Esophagus squamous epithelium (tissue), 5 donors: ENCODE measurements around the gene ANKFY1. TPM values are rescaled to one million over a fixed set of nuclear protein-coding genes. Genes with fewer than 3 reads are reported as not detected.

ENCODE experiments used
- DNase-seq: peaks from one replicate; lab custom pipeline; 2025; lab: John Stamatoyannopoulos, UW
- H3K27ac ChIP-seq, 4 donors: fragments of 200-600 bp; sonication (generic); one replicate each; pipeline ENCODE4 v1.5.1; 2016 to 2019; ENCODE audit warnings: mild to moderate bottlenecking in 1 of 4
- H3K27me3 ChIP-seq, 4 donors: fragments of 200-600 bp; sonication (generic); 1 replicate in 3 of 4; 2 replicates in 1 of 4; pipeline versions ENCODE4 v1.5.1 to v1.6.0; 2017 to 2021; ENCODE audit warnings: antibody characterized with exemption in 1 of 4
- H3K36me3 ChIP-seq, 3 donors: fragments of 200-600 bp; sonication (generic); one replicate each; pipeline ENCODE4 v1.5.1; 2016 to 2019
- H3K4me1 ChIP-seq, 3 donors: fragments of 200-600 bp; sonication (generic); one replicate each; pipeline ENCODE4 v1.5.1; 2017 to 2019
- H3K4me3 ChIP-seq, 4 donors: fragments of 200-600 bp; sonication (generic); 1 replicate in 3 of 4; 2 replicates in 1 of 4; pipeline ENCODE4 v1.5.1; 2016 to 2019; ENCODE audit warnings: mild to moderate bottlenecking in 2 of 4, moderate library complexity in 1 of 4
- H3K9me3 ChIP-seq, 3 donors: fragments of 200-600 bp; sonication (generic); one replicate each; pipeline ENCODE4 v1.5.1; 2016 to 2019
- POLR2A ChIP-seq, 4 donors: fragments of 450-650 bp; IDR thresholded peaks; one replicate each; pipeline ENCODE4 v1.6.1; 2017; ENCODE audit warnings: antibody characterized with exemption in 4 of 4, mild to moderate bottlenecking in 4 of 4, moderate library complexity in 3 of 4
- WGBS, 2 donors: methylation state at CpG; one replicate each; pipeline ENCODE4 v1.1.5; 2018; 5-methylcytosine and 5-hydroxymethylcytosine counted together
- intact Hi-C: fragments of 100-400 bp; cut with DNase I; formaldehyde crosslinking; loops from one replicate; pipeline ENCODE4 v1.15.0; 2022
- total RNA-seq, 4 donors: library from RNA; depleted of rRNA; stranded (reverse); fragments of >200 nt; gene quantifications; one replicate each; pipeline ENCODE4 v1.1.0, GENCODE V29; 2016
- TF ChIP-seq, protein P1 (sequence below), 6 experiments: fragments of 450-650 bp in 4 of 6; fragments of 200-600 bp in 2 of 6; sonication (generic) in 2 of 6; IDR thresholded peaks; one replicate each; pipeline ENCODE4 v1.5.1; 2016 to 2019; ENCODE audit warnings: antibody characterized with exemption in 6 of 6, mild to moderate bottlenecking in 4 of 6, moderate library complexity in 4 of 6
- donor health status: DM: yes; HTN: yes; CAD: no.

Gene ANKFY1
- total RNA-seq, 4 donors from 2014 or later: 21.0 to 34.7 (median 26.4) TPM

DNA sequence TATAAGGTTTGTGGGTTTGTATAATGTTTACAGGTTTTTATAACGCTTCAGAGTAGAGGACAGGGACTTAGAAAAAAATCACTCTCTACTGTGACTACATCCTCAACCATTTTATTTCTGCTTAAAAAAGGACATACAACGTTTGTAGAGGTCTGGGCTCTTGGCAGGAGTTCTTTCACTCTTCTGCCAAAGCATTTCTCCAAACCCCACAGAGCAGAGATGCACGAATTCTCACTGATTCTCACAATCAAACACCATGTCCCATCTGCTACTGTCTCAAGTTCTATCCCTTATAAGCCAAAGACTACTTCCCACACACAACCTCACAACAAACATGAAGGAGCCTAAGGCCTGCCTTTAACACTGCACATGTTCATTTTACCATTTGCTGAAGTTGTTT, 7.0 kb upstream of the ANKFY1 start:
- TF ChIP-seq, protein P1, sequence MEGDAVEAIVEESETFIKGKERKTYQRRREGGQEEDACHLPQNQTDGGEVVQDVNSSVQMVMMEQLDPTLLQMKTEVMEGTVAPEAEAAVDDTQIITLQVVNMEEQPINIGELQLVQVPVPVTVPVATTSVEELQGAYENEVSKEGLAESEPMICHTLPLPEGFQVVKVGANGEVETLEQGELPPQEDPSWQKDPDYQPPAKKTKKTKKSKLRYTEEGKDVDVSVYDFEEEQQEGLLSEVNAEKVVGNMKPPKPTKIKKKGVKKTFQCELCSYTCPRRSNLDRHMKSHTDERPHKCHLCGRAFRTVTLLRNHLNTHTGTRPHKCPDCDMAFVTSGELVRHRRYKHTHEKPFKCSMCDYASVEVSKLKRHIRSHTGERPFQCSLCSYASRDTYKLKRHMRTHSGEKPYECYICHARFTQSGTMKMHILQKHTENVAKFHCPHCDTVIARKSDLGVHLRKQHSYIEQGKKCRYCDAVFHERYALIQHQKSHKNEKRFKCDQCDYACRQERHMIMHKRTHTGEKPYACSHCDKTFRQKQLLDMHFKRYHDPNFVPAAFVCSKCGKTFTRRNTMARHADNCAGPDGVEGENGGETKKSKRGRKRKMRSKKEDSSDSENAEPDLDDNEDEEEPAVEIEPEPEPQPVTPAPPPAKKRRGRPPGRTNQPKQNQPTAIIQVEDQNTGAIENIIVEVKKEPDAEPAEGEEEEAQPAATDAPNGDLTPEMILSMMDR (IDR thresholded peaks at IDR 0.05): no peak
- TF ChIP-seq POLR2A (IDR thresholded peaks at IDR 0.05): no peak
- 47 to 68% methylated on average over 3 of the region's 3 CpGs for WGBS, 2 donors
- no peak for DNase-seq
- H3K27me3 ChIP-seq: no peaks in the 10 kb centered on the region
- H3K36me3 ChIP-seq: peaks cover 0 to 80% (median 0%) of the 10 kb centered on the region in 3 donors
- H3K27ac ChIP-seq: peak overlapping the region in 2 of 4 donors; percentile 25 to 33
- no peaks in the 10 kb centered on the region for H3K9me3 ChIP-seq
- intact Hi-C loops: no loop called here
- no peaks in the 10 kb centered on the region for H3K4me1 ChIP-seq
- H3K4me3 ChIP-seq: no peak overlapping the region

DNA sequence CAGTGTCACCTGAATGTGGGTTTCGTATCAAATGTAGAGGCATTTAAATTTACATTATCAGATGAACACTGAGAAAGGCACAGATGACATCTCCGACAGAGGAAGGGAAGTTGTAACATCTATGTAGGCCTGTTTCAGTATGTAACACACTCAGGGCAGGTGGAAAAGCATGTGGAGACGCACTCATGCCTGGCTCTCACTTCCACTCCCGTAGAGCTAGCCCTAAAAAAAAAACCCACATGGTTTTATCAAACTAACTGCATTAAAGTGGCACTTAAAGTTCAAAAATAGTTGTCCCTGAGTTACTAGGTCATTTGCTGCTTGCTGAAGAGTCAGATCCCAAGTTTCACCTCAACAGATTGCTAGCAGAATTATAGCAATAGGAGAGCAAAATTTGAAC, 6.1 kb upstream of the ANKFY1 start:
- H3K4me3 ChIP-seq: no peak overlapping the region
- intact Hi-C loops: no loop called here
- H3K9me3 ChIP-seq: no peaks in the 10 kb centered on the region
- peak overlapping the region in 2 of 4 donors; percentile 25 to 33 for H3K27ac ChIP-seq
- no peak for DNase-seq
- 88 to 90% methylated on average over 4 of the region's 4 CpGs for WGBS, 2 donors
- H3K27me3 ChIP-seq: no peaks in the 10 kb centered on the region
- peaks cover 0 to under 1% (median 0%) of the 10 kb centered on the region in 3 donors for H3K4me1 ChIP-seq
- no peak for TF ChIP-seq POLR2A (IDR thresholded peaks at IDR 0.05)
- TF ChIP-seq, protein P1 (IDR thresholded peaks at IDR 0.05): no peak
- H3K36me3 ChIP-seq: peaks cover 0 to 75% (median 0%) of the 10 kb centered on the region in 3 donors

DNA sequence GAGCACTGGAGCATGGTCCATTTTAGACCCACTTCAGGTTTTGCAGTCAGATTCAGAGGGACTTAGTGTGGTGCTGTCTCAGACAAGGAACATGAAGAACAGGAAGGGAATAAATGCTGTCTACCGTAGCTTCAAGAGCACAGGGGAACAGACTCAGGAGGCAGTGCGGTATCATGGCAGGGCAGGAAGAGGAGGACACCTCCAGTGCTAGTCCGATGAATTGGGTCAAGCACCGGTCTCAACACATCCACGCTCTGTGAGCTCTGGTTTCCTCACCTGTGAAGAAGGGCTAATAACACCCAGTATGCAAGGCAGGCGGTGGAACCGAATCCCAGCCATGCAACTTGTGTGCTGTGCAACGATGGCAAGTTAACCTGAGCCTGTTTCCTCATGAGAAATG, 3.6 kb upstream of the ANKFY1 start:
- Histone ChIP-seq H3K4me3 (no peak overlapping the region), H3K36me3 (peaks cover 0 to 50% (median 0%) of the 10 kb centered on the region in 3 donors), H3K4me1 (peaks cover 9 to 17% (median 13%) of the 10 kb centered on the region in 3 donors), H3K27me3 (no peaks in the 10 kb centered on the region), H3K27ac (no peak overlapping the region), H3K9me3 (no peaks in the 10 kb centered on the region)
- no peak for DNase-seq
- WGBS, 2 donors: 100% methylated on average over 4 to 5 of the region's 8 CpGs
- intact Hi-C loops: no loop called here
- no peak for TF ChIP-seq POLR2A (IDR thresholded peaks at IDR 0.05)
- TF ChIP-seq, protein P1 (IDR thresholded peaks at IDR 0.05): no peak

DNA sequence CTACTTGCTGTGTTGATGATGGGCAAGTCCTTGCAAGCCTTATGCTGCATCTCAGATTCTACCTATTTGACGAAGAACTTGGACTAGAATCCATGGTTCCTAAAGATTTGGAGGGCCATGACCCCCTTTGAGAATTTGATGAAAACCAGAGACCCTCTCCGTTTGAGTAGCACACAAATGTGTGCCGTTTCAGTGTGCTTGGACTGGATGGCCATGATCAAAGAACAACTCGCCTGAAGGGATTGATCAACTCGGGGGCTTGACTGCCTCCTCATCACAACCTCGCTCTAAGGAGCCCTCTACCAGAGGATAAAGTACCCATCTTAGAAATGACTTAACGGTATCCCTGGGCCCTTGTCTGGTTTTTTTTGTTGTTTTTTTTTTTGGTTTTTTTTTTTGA, 2.8 kb upstream of the ANKFY1 start:
- Histone ChIP-seq H3K4me3 (no peak overlapping the region), H3K36me3 (peaks cover 0 to 42% (median 0%) of the 10 kb centered on the region in 3 donors), H3K27me3 (no peaks in the 10 kb centered on the region), H3K27ac (no peak overlapping the region), H3K4me1 (peaks cover 16 to 26% (median 22%) of the 10 kb centered on the region in 3 donors), H3K9me3 (no peaks in the 10 kb centered on the region)
- intact Hi-C loops: no loop called here
- DNase-seq: no peak
- 73 to 80% methylated on average over 7 of the region's 7 CpGs for WGBS, 2 donors
- TF ChIP-seq, protein P1 (IDR thresholded peaks at IDR 0.05): no peak
- TF ChIP-seq POLR2A (IDR thresholded peaks at IDR 0.05): no peak

DNA sequence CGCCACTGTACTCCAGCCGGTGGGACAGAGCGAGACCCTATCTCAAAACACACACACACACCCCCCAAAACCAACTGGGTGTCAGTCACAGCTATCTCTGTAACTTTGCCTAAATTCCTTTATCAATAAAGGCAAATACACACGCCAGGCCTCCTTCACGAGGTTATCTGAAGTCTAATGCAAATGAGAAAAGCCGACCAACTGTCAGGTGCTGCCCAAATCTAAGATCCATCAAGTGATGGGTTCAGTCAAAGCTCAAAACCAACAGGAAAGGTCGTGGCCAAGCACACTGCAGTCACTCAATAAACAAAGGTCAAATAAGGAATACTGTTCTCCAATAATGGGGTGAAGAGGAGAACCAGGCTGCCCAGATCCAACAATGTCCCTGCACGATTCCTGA, 1.1 kb downstream of the ANKFY1 start:
- DNase-seq: no peak
- Histone ChIP-seq H3K4me1 (peaks cover 16 to 34% (median 22%) of the 10 kb centered on the region in 3 donors), H3K4me3 (peak overlapping the region; percentile 86 to 100 (median 98)), H3K9me3 (peaks cover 0 to 14% (median 12%) of the 10 kb centered on the region in 3 donors), H3K27ac (peak overlapping the region; percentile 87 to 95 (median 90)), H3K27me3 (no peaks in the 10 kb centered on the region), H3K36me3 (peaks cover 0 to 25% (median 0%) of the 10 kb centered on the region in 3 donors)
- WGBS, 2 donors: 41 to 44% methylated on average over 6 to 8 of the region's 8 CpGs
- TF ChIP-seq POLR2A (IDR thresholded peaks at IDR 0.05): no peak
- TF ChIP-seq, protein P1 (IDR thresholded peaks at IDR 0.05): no peak
- intact Hi-C loops: no loop called here
